CD4-positive, alpha-beta memory T cell (primary cell): ENCODE data around the gene FBXW2. TPM values are rescaled to one million over a fixed set of nuclear protein-coding genes. Genes with fewer than 3 reads are reported as not detected.

Source experiments
- CTCF ChIA-PET: fragments of 350-600 bp; sonication (Branson Sonifier 250); formaldehyde crosslinking; loops from one replicate; lab custom pipeline; 2021; ENCODE audit warnings: inconsistent platforms; ENCODE audit not compliant: partially characterized antibody; lab: Charles Lee
- POLR2A ChIA-PET: fragments of 350-600 bp; sonication (Branson Sonifier 250); formaldehyde crosslinking; loops from one replicate; lab custom pipeline; 2021; ENCODE audit not compliant: partially characterized antibody; lab: Charles Lee
- DNase-seq, 5 donors: peaks; one replicate each; pipeline versions ENCODE4 v3.0.0 to v3.0.0-alpha.2; 2020 to 2022; ENCODE audit warnings: mixed read lengths in 1 of 5
- H3K27ac ChIP-seq: one replicate; pipeline ENCODE4 v1.7.0; 2013; ENCODE audit warnings: low read depth, low read length
- H3K27me3 ChIP-seq: 2 replicates; pipeline ENCODE4 v1.7.0; 2013; ENCODE audit warnings: mild to moderate bottlenecking, low read length, moderate library complexity; ENCODE audit not compliant: insufficient read depth
- H3K36me3 ChIP-seq: 2 replicates; pipeline ENCODE4 v1.7.0; 2013; ENCODE audit warnings: mild to moderate bottlenecking, low read length, moderate library complexity; ENCODE audit not compliant: insufficient read depth
- H3K4me1 ChIP-seq: 2 replicates; pipeline ENCODE4 v1.7.0; 2013; ENCODE audit warnings: mild to moderate bottlenecking, low read length, moderate library complexity; ENCODE audit not compliant: insufficient read depth
- H3K4me3 ChIP-seq, 2 donors: one replicate each; pipeline ENCODE4 v1.7.0; 2013; ENCODE audit warnings: low read length in 2 of 2, mild to moderate bottlenecking in 1 of 2
- H3K9me3 ChIP-seq, 2 donors: one replicate each; pipeline ENCODE4 v1.7.0; 2013; ENCODE audit warnings: low read length in 2 of 2, control low read depth in 1 of 2; ENCODE audit not compliant: control insufficient read depth in 1 of 2
- H3K27ac Mint-ChIP-seq, 7 donors: one replicate each; pipeline ENCODE4 v1.8.0; 2020 to 2021; ENCODE audit warnings: mixed read lengths in 7 of 7, mild to moderate bottlenecking in 6 of 7, inconsistent platforms in 3 of 7, moderate library complexity in 3 of 7
- H3K27me3 Mint-ChIP-seq, 2 donors: one replicate each; pipeline ENCODE4 v1.8.0; 2020 to 2021; ENCODE audit warnings: mixed read lengths in 2 of 2
- H3K36me3 Mint-ChIP-seq, 2 donors: one replicate each; pipeline ENCODE4 v1.8.0; 2020 to 2021; ENCODE audit warnings: mixed read lengths in 2 of 2, inconsistent platforms in 1 of 2, mild to moderate bottlenecking in 1 of 2
- H3K4me1 Mint-ChIP-seq, 4 donors: one replicate each; pipeline ENCODE4 v1.8.0; 2020 to 2021; ENCODE audit warnings: mixed read lengths in 4 of 4, mild to moderate bottlenecking in 1 of 4
- H3K4me3 Mint-ChIP-seq, 8 donors: one replicate each; pipeline ENCODE4 v1.8.0; 2020 to 2021; ENCODE audit warnings: mixed read lengths in 8 of 8, mild to moderate bottlenecking in 7 of 8, moderate library complexity in 6 of 8, inconsistent platforms in 3 of 8
- H3K9me3 Mint-ChIP-seq, 8 donors: one replicate each; pipeline ENCODE4 v1.8.0; 2020 to 2021; ENCODE audit warnings: mixed read lengths in 8 of 8, mild to moderate bottlenecking in 5 of 8, inconsistent platforms in 3 of 8, moderate library complexity in 1 of 8
- intact Hi-C: fragments of 100-400 bp; cut with micrococcal nuclease; formaldehyde crosslinking; loops from one replicate; pipeline ENCODE4 v1.15.1; 2023
- polyA plus RNA-seq, 2 donors: library from polyadenylated mRNA; unstranded; fragments of 300-500 nt; fragmentation: Illumina TruSeq; gene quantifications; one replicate each; pipeline ENCODE4 v1.2.3, GENCODE V29; 2021
- total RNA-seq, 2 experiments: library from RNA; stranded (reverse); gene quantifications; one replicate each; pipeline ENCODE4 v1.2.3, GENCODE V29; 2021

The FBXW2 gene
- total and polyA plus RNA-seq, 4 experiments from 2014 or later, result 40.5 to 77.8 (median 59.4) TPM

DNA sequence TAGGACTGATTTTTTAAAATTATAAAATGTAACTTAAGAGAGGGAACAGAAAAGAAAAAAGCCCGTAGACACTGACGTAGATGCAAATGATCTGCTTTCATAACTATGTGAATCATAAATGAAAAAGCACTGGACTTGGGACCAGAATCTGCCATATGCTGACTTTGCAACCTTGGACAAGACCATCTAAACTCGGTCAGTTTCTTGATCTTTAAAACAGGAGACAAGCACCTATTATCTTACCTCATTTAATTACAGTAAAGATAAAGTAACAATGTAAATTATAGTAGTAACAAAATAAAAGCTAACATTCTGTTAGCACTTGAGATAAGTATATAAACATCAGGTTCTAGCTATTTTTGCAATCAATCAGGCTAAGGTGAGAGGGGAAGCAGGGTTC, 20.0 kb downstream of the FBXW2 start:
- Histone ChIP-seq H3K4me3 (no peak overlapping the region), H3K27ac (no peak overlapping the region), H3K4me1 (no peaks in the 10 kb centered on the region), H3K27me3 (no peaks in the 10 kb centered on the region), H3K9me3 (no peaks in the 10 kb centered on the region), H3K36me3 (peaks cover 71% of the 10 kb centered on the region)
- ChIA-PET POLR2A (interaction anchor here (0.8 kb wide), 1 partner anchor 58 kb away, joined by 3 read pairs; no protein-coding TSS in a partner anchor), CTCF (interaction anchor here (0.8 to 1.4 kb wide), 3 partner anchors 10 to 164 kb away, joined by 3 to 4 read pairs (median 3); no protein-coding TSS in a partner anchor)
- H3K27me3 Mint-ChIP-seq, result no peaks in the 10 kb centered on the region
- peak overlapping the region in 1 of 7 donors; percentile 52 for H3K27ac Mint-ChIP-seq
- no peaks in the 10 kb centered on the region for H3K9me3 Mint-ChIP-seq
- no peak for DNase-seq
- peaks cover 55 to 86% of the 10 kb centered on the region in 2 donors for H3K36me3 Mint-ChIP-seq
- H3K4me3 Mint-ChIP-seq, result no peak overlapping the region
- intact Hi-C loops, result no loop called here
- H3K4me1 Mint-ChIP-seq, result peaks cover under 1 to 9% (median 4%) of the 10 kb centered on the region in 4 donors

DNA sequence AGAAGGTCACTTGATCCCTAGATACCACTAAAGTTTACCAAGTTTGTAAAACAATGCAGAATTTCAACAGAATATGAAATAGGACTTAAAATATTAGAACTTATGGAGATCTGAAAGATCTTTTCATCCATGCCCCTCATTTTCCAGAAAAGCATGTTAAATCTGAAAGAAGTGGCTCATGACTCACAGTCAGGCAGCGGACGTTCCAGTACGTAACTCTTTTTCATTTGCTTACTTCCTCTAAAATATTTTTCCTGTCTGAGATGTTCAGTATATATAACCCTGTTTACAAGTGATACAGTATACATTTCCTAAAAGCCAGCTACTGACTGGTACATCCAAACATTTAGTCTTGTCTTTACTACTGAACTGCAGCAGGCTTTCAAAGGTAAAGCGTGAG, 22.3 kb downstream of the FBXW2 start:
- Histone ChIP-seq H3K9me3 (no peaks in the 10 kb centered on the region), H3K27ac (no peak overlapping the region), H3K27me3 (no peaks in the 10 kb centered on the region), H3K4me3 (no peak overlapping the region), H3K36me3 (peaks cover 57% of the 10 kb centered on the region), H3K4me1 (no peaks in the 10 kb centered on the region)
- no peaks in the 10 kb centered on the region for H3K27me3 Mint-ChIP-seq
- peaks cover 46 to 83% of the 10 kb centered on the region in 2 donors for H3K36me3 Mint-ChIP-seq
- ChIA-PET CTCF (no interaction called here), POLR2A (no interaction called here)
- peak overlapping the region in 1 of 7 donors; percentile 9 for H3K27ac Mint-ChIP-seq
- no peaks in the 10 kb centered on the region for H3K9me3 Mint-ChIP-seq
- intact Hi-C loops, result no loop called here
- DNase-seq, result no peak
- peaks cover 0 to 10% (median 3%) of the 10 kb centered on the region in 4 donors for H3K4me1 Mint-ChIP-seq
- H3K4me3 Mint-ChIP-seq, result no peak overlapping the region

DNA sequence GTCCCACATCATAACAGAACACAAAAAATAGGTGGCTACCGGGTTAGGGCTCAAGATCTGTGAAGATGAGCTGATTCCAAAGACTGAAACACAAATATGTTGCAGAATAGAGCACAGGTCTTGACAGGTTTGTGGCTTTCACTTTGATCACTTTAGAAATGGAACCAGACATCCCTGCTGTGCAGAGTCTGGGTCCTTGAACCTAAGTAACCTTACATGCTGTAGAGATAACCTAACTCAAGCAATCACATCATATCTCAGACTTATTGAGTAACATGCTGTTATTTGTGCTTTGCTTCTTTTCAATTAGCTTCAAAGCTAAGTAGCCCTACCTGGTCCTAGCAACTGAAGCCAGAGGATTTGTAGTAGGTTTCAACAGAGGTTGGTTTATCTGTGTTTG, 24.3 kb downstream of the FBXW2 start:
- no peak for DNase-seq
- intact Hi-C loops, result no loop called here
- H3K27ac ChIP-seq, result no peak overlapping the region

DNA sequence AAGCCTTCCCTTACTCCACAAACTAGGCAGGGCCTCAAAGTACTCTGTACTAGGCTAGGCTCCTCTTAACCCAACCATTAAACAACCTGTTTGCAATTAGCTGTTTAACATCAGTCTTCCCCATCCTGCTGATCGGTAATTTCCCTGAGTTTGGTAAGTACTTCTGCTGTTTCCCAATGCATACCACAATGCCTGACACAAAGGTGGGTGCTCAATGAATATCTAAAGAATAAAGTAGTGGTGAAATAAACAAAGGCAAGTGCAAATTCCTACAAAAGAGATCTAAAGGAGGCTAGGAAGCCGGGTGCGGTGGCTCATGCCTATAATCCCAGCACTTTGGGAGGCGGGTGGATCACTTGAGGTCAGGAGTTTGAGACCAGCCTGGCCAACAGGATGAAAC, 25.0 kb downstream of the FBXW2 start:
- no peaks in the 10 kb centered on the region for H3K9me3 Mint-ChIP-seq
- no peak overlapping the region for H3K27ac ChIP-seq
- no peaks in the 10 kb centered on the region for H3K9me3 ChIP-seq
- no peak for DNase-seq
- peak overlapping the region in 6 of 7 donors; percentile 15 to 80 (median 36) for H3K27ac Mint-ChIP-seq
- intact Hi-C loops, result no loop called here
- POLR2A ChIA-PET, result no interaction called here
- H3K4me3 Mint-ChIP-seq, result no peak overlapping the region
- no peak overlapping the region for H3K4me3 ChIP-seq
- no peaks in the 10 kb centered on the region for H3K27me3 Mint-ChIP-seq
- peaks cover 53 to 82% of the 10 kb centered on the region in 2 donors for H3K36me3 Mint-ChIP-seq
- H3K36me3 ChIP-seq, result peaks cover 62% of the 10 kb centered on the region
- peaks cover 0 to 7% (median 5%) of the 10 kb centered on the region in 4 donors for H3K4me1 Mint-ChIP-seq
- no peaks in the 10 kb centered on the region for H3K27me3 ChIP-seq
- CTCF ChIA-PET, result interaction anchor here (1.3 to 1.6 kb wide), 3 partner anchors 10 to 23 kb away, joined by 3 to 4 read pairs (median 4); no protein-coding TSS in a partner anchor
- H3K4me1 ChIP-seq, result no peaks in the 10 kb centered on the region

More for the DNA sequence above, 24.3 kb downstream of the FBXW2 start:
- Histone ChIP-seq H3K36me3 (peaks cover 55% of the 10 kb centered on the region), H3K9me3 (no peaks in the 10 kb centered on the region), H3K4me1 (no peaks in the 10 kb centered on the region), H3K4me3 (no peak overlapping the region), H3K27me3 (no peaks in the 10 kb centered on the region)
- Mint-ChIP-seq H3K4me3 (no peak overlapping the region), H3K4me1 (peaks cover 0 to 7% (median 5%) of the 10 kb centered on the region in 4 donors), H3K27me3 (no peaks in the 10 kb centered on the region), H3K9me3 (no peaks in the 10 kb centered on the region), H3K36me3 (peaks cover 50 to 81% of the 10 kb centered on the region in 2 donors), H3K27ac (peak overlapping the region in 1 of 7 donors; percentile 12)
- CTCF ChIA-PET, result interaction anchor here (0.8 to 1.4 kb wide), 2 partner anchors 14 to 291 kb away, joined by 3 to 5 read pairs; no protein-coding TSS in a partner anchor
- POLR2A ChIA-PET, result no interaction called here

DNA sequence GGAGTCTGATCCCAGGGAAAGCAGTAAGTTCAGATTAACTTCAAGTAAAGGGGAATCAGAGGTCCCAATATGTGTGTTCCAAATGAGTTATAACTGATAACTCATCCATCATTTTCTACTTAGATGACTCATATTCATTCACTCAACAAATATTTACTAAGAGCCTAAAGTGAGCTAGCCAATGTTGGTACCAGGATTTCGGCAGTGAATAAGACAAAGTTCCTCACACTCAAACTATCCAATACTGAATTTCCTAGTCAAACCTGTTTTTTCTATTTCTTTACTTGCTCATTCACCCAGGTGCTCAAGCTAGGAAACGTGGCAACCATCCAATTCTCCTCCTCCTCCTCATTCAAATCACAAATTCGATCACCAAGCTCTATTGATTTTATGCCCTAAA, 25.8 kb downstream of the FBXW2 start:
- Mint-ChIP-seq H3K9me3 (no peaks in the 10 kb centered on the region), H3K36me3 (peaks cover 50 to 86% of the 10 kb centered on the region in 2 donors), H3K27me3 (no peaks in the 10 kb centered on the region), H3K27ac (peak overlapping the region in 4 of 7 donors; percentile 5 to 69 (median 28)), H3K4me1 (peaks cover 0 to 7% (median 4%) of the 10 kb centered on the region in 4 donors), H3K4me3 (no peak overlapping the region)
- ChIA-PET POLR2A (no interaction called here), CTCF (interaction anchor here (0.8 to 1.6 kb wide), 4 partner anchors 9 to 22 kb away, joined by 3 to 4 read pairs (median 4); no protein-coding TSS in a partner anchor)
- intact Hi-C loops, result no loop called here
- Histone ChIP-seq H3K4me3 (no peak overlapping the region), H3K4me1 (no peaks in the 10 kb centered on the region), H3K27ac (no peak overlapping the region), H3K9me3 (no peaks in the 10 kb centered on the region), H3K27me3 (no peaks in the 10 kb centered on the region), H3K36me3 (peaks cover 66% of the 10 kb centered on the region)
- DNase-seq, result no peak

DNA sequence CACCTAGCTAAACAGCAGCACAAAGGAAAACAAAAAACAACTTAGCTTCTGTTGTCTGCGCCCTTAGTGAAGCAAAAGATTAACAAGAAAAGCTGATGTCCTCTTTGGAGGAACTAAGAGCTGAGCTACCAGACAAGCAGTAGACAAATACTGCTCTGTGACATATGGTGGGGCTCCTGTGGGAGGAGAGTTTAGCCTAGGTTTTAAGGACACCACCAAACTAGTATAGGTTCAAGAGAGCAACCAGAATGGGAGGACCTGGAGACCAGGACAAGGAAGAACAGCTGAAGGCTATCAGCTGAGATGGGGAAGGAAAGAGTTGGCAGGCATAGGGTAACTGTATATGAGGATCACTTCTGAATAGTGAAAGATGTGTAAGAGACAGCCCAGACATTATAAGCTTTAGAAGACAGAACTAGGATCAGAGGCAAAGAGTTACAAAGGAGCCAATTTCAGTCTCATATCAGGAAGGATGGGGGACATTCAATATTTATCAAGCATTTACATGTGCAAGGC, 27.2 kb downstream of the FBXW2 start:
- peaks cover 0 to 7% (median 4%) of the 10 kb centered on the region in 4 donors for H3K4me1 Mint-ChIP-seq
- H3K9me3 ChIP-seq, result no peaks in the 10 kb centered on the region
- DNase-seq, result no peak
- no peaks in the 10 kb centered on the region for H3K27me3 Mint-ChIP-seq
- no peaks in the 10 kb centered on the region for H3K27me3 ChIP-seq
- intact Hi-C loops, result no loop called here
- no peak overlapping the region for H3K4me3 ChIP-seq
- H3K36me3 Mint-ChIP-seq, result peaks cover 43 to 86% of the 10 kb centered on the region in 2 donors
- peak overlapping the region in 5 of 7 donors; percentile 11 to 81 (median 65) for H3K27ac Mint-ChIP-seq
- no peak overlapping the region for H3K27ac ChIP-seq
- H3K9me3 Mint-ChIP-seq, result no peaks in the 10 kb centered on the region
- POLR2A ChIA-PET, result no interaction called here
- CTCF ChIA-PET, result interaction anchor here (1.2 to 2.5 kb wide), 4 partner anchors 9 to 554 kb away, joined by 3 to 9 read pairs (median 6); no protein-coding TSS in a partner anchor
- H3K4me3 Mint-ChIP-seq, result peak overlapping the region in 1 of 8 donors; percentile 66
- no peaks in the 10 kb centered on the region for H3K4me1 ChIP-seq
- peaks cover 67% of the 10 kb centered on the region for H3K36me3 ChIP-seq

DNA sequence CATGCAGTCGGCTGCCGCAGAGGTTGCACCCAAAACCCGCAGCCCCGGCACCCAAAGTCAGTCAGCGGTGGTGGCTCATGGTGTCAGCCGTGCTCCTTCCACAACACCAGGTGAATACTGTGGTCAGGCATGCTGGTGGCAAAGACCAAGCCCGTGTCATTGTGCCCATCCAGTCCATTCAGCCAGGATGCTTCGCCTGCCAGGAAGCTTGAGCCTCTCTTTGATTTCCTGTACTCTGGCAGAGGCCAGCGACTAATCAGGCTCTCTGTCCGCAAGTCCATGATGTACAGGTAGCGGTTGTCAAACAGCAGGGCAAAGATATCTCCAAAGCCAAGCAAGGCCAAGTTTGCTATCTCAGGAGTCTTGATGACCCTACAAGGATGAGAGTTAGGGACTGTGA, 28.7 kb downstream of the FBXW2 start:
- H3K27me3 ChIP-seq, result no peaks in the 10 kb centered on the region
- Mint-ChIP-seq H3K4me3 (no peak overlapping the region), H3K36me3 (peaks cover 37 to 83% of the 10 kb centered on the region in 2 donors), H3K27me3 (no peaks in the 10 kb centered on the region), H3K27ac (no peak overlapping the region), H3K4me1 (peaks cover 0 to 5% (median 4%) of the 10 kb centered on the region in 4 donors), H3K9me3 (no peaks in the 10 kb centered on the region)
- ChIA-PET POLR2A (no interaction called here), CTCF (interaction anchor here (1.8 to 2.5 kb wide), 3 partner anchors 9 to 295 kb away, joined by 5 to 9 read pairs (median 8); no protein-coding TSS in a partner anchor)
- H3K4me3 ChIP-seq, result no peak overlapping the region
- no peak for DNase-seq
- intact Hi-C loops, result no loop called here
- no peak overlapping the region for H3K27ac ChIP-seq
- H3K9me3 ChIP-seq, result no peaks in the 10 kb centered on the region
- peaks cover 56% of the 10 kb centered on the region for H3K36me3 ChIP-seq
- H3K4me1 ChIP-seq, result no peaks in the 10 kb centered on the region
